PC-9 (cell line): Measurements from ENCODE around the gene TTLL7. TPM values are rescaled to one million over a fixed set of nuclear protein-coding genes. Genes with fewer than 3 reads are reported as not detected.

Source experiments
- BruUV-seq: library from RNA; stranded (reverse); fragments of 400-500 nt; replicated peaks from 2 replicates; lab custom pipeline; 2021; lab: Mats Ljungman, UMichigan
- CTCF ChIA-PET: fragments of 300-600 bp; sonication (Branson Sonifier 250); formaldehyde crosslinking; loops from one replicate; lab custom pipeline; 2022; ENCODE audit warnings: antibody characterized with exemption; lab: Charles Lee
- POLR2A ChIA-PET: fragments of 300-600 bp; sonication (Branson Sonifier 250); formaldehyde crosslinking; loops from one replicate; lab custom pipeline; 2022; ENCODE audit warnings: antibody characterized with exemption; ENCODE audit not compliant: unreplicated experiment; lab: Charles Lee
- DNase-seq, 2 experiments: peaks; one replicate each; pipeline versions ENCODE4 v3.0.0 to v3.0.0-alpha.2; 2015 to 2022; ENCODE audit warnings: mixed read lengths in 1 of 2
- H2AFZ ChIP-seq: fragments of 200-600 bp; sonication (generic); 2 replicates; pipeline ENCODE4 v1.8.1; 2017; ENCODE audit warnings: antibody characterized with exemption
- H3F3A ChIP-seq: fragments of 200-600 bp; sonication (generic); 2 replicates; pipeline ENCODE4 v1.8.1; 2017; ENCODE audit warnings: antibody characterized with exemption, mild to moderate bottlenecking, low read depth; ENCODE audit not compliant: insufficient read depth
- H3K27ac ChIP-seq: fragments of 200-600 bp; sonication (generic); 2 replicates; pipeline ENCODE4 v1.6.1; 2016; ENCODE audit warnings: mixed run types
- H3K27me3 ChIP-seq: fragments of 200-600 bp; sonication (generic); 2 replicates; pipeline ENCODE4 v1.6.1; 2016; ENCODE audit warnings: low read depth, mixed run types; ENCODE audit not compliant: insufficient read depth
- H3K36me3 ChIP-seq: fragments of 200-600 bp; sonication (generic); 2 replicates; pipeline ENCODE4 v1.6.1; 2016; ENCODE audit warnings: low read depth, mixed run types
- H3K4me1 ChIP-seq: fragments of 200-600 bp; sonication (generic); replicated peaks from 2 replicates; pipeline ENCODE4 v1.6.1; 2016; ENCODE audit warnings: mixed run types; ENCODE audit not compliant: insufficient read depth
- H3K4me2 ChIP-seq: fragments of 200-600 bp; sonication (generic); 2 replicates; pipeline ENCODE4 v1.6.1; 2017; ENCODE audit warnings: mixed run types
- H3K4me3 ChIP-seq: fragments of 200-600 bp; sonication (generic); 2 replicates; pipeline ENCODE4 v1.6.1; 2016; ENCODE audit warnings: mixed run types
- H3K79me2 ChIP-seq: fragments of 200-600 bp; sonication (generic); 2 replicates; pipeline ENCODE4 v1.6.1; 2017; ENCODE audit warnings: low read depth, mixed run types
- H3K9me2 ChIP-seq: fragments of 200-600 bp; sonication (generic); 2 replicates; pipeline ENCODE4 v1.8.1; 2017; ENCODE audit warnings: mild to moderate bottlenecking; ENCODE audit not compliant: insufficient read depth
- H3K9me3 ChIP-seq: fragments of 200-600 bp; sonication (generic); 2 replicates; pipeline ENCODE4 v1.8.1; 2016; ENCODE audit warnings: low read depth; ENCODE audit not compliant: insufficient read depth
- H4K20me1 ChIP-seq: fragments of 200-600 bp; sonication (generic); 2 replicates; pipeline ENCODE4 v1.8.1; 2017; ENCODE audit not compliant: insufficient read depth
- CTCF ChIP-seq: fragments of 200-600 bp; sonication (generic); conservative IDR thresholded peaks from 2 replicates; pipeline ENCODE4 v1.6.1; 2017; ENCODE audit warnings: mixed run types, antibody characterized with exemption, mild to moderate bottlenecking, moderate library complexity
- EZH2 ChIP-seq: fragments of 200-600 bp; sonication (generic); IDR thresholded peaks from 2 replicates; pipeline ENCODE4 v1.8.0; 2017; ENCODE audit warnings: antibody characterized with exemption, low read depth
- intact Hi-C: fragments of 100-400 bp; cut with micrococcal nuclease; formaldehyde crosslinking; loops from one replicate; pipeline ENCODE4 v1.10.0; 2022; ENCODE audit not compliant: unreplicated experiment
- total RNA-seq: library from RNA; stranded (reverse); gene quantifications from 2 replicates; pipeline ENCODE4 v1.2.3, GENCODE V29; 2021

Gene TTLL7
- total RNA-seq, 1 experiment from 2014 or later: 4.1 TPM

GRCh38 chr1:83883979-83884378, 115.0 kb downstream of the TTLL7 start:
- DNase-seq: no peak

GRCh38 chr1:83882906-83883305, 116.0 kb downstream of the TTLL7 start:
- H3K79me2 ChIP-seq: no peaks in the 10 kb centered on the region
- no peak for DNase-seq
- no peaks in the 10 kb centered on the region for H3K36me3 ChIP-seq
- intact Hi-C loops: no loop called here
- no peaks in the 10 kb centered on the region for H3K9me3 ChIP-seq
- ChIA-PET POLR2A (no interaction called here), CTCF (interaction anchor here (0.6 kb wide), 1 partner anchor 1303 kb away, joined by 3 read pairs; no protein-coding TSS in a partner anchor)
- H3K9me2 ChIP-seq: no peaks in the 10 kb centered on the region
- no peaks in the 10 kb centered on the region for H4K20me1 ChIP-seq
- H3K4me1 ChIP-seq: no peaks in the 10 kb centered on the region
- TF ChIP-seq EZH2 (no peak), CTCF (no peak)
- H3F3A ChIP-seq: no peaks in the 10 kb centered on the region
- no peaks in the 10 kb centered on the region for H3K27me3 ChIP-seq
- no TSS peak for BruUV-seq
- H2AFZ ChIP-seq: no peak overlapping the region
- no peak overlapping the region for H3K4me2 ChIP-seq
- H3K27ac ChIP-seq: no peak overlapping the region
- H3K4me3 ChIP-seq: no peak overlapping the region

More at GRCh38 chr1:83883979-83884378, 115.0 kb downstream of the TTLL7 start:
- TF ChIP-seq CTCF (no peak), EZH2 (no peak)
- no TSS peak for BruUV-seq
- no peak overlapping the region for H3K4me2 ChIP-seq
- POLR2A ChIA-PET: interaction anchor here (0.5 kb wide), 1 partner anchor 784 kb away, joined by 5 read pairs; no protein-coding TSS in a partner anchor
- no peaks in the 10 kb centered on the region for H3K4me1 ChIP-seq
- no peak overlapping the region for H2AFZ ChIP-seq
- H3K27ac ChIP-seq: no peak overlapping the region
- no peaks in the 10 kb centered on the region for H3K27me3 ChIP-seq
- no peaks in the 10 kb centered on the region for H4K20me1 ChIP-seq
- H3F3A ChIP-seq: no peaks in the 10 kb centered on the region
- CTCF ChIA-PET: no interaction called here
- H3K4me3 ChIP-seq: no peak overlapping the region
- H3K79me2 ChIP-seq: no peaks in the 10 kb centered on the region
- no peaks in the 10 kb centered on the region for H3K9me3 ChIP-seq
- no peaks in the 10 kb centered on the region for H3K9me2 ChIP-seq
- intact Hi-C loops: no loop called here
- no peaks in the 10 kb centered on the region for H3K36me3 ChIP-seq

GRCh38 chr1:83872515-83872914, 126.4 kb downstream of the TTLL7 start:
- no peaks in the 10 kb centered on the region for H3K27me3 ChIP-seq
- no peaks in the 10 kb centered on the region for H3K79me2 ChIP-seq
- H3K9me2 ChIP-seq: no peaks in the 10 kb centered on the region
- TF ChIP-seq EZH2 (no peak), CTCF (no peak)
- no peaks in the 10 kb centered on the region for H3K4me1 ChIP-seq
- H3F3A ChIP-seq: no peaks in the 10 kb centered on the region
- no peaks in the 10 kb centered on the region for H4K20me1 ChIP-seq
- H3K9me3 ChIP-seq: no peaks in the 10 kb centered on the region
- no peak overlapping the region for H3K4me2 ChIP-seq
- H2AFZ ChIP-seq: no peak overlapping the region
- ChIA-PET POLR2A (no interaction called here), CTCF (no interaction called here)
- H3K27ac ChIP-seq: no peak overlapping the region
- H3K36me3 ChIP-seq: no peaks in the 10 kb centered on the region
- DNase-seq: no peak
- H3K4me3 ChIP-seq: no peak overlapping the region
- intact Hi-C loops: no loop called here
- no TSS peak for BruUV-seq
